ENCODE measurements around the gene EIF4ENIF1. TPM values are rescaled to one million over a fixed set of nuclear protein-coding genes. Genes with fewer than 3 reads are reported as not detected.

EIF4ENIF1 gene
- total RNA-seq, 2 donors from 2014 or later = 10.6 to 20.6 TPM

DNA sequence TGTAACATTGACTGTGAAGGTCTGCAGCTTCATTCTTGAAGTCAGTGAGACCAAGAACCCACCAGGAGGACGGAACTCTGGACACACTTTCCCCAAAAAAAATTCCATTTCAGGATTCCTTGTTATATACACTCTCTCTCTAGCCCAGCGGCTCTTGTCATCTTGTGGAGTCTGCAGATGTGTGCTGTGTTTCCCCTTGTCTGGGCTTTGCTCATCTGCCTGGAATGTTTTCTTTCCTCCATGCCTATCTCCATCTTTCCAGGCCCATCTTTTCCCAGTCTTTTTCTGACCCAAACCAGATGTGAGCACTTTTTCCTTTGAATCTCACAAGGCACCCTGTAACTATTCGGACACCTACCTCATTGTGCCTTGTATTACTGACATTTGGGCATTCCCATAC lies 95.3 kb downstream of the EIF4ENIF1 start:
- Histone ChIP-seq H3K36me3 (no peaks in the 10 kb centered on the region), H3K4me3 (no peak overlapping the region), H3K4me1 (ENCODE audit: control insufficient read depth in 1 of 2, low read depth in 2 of 2) (peaks cover 0 to 6% of the 10 kb centered on the region in 2 donors), H3K27ac (no peak overlapping the region), H3K9me3 (no peaks in the 10 kb centered on the region), H3K27me3 (replicated peaks; ENCODE audit: insufficient read depth) (no peaks in the 10 kb centered on the region)
- TF ChIP-seq, protein P1, sequence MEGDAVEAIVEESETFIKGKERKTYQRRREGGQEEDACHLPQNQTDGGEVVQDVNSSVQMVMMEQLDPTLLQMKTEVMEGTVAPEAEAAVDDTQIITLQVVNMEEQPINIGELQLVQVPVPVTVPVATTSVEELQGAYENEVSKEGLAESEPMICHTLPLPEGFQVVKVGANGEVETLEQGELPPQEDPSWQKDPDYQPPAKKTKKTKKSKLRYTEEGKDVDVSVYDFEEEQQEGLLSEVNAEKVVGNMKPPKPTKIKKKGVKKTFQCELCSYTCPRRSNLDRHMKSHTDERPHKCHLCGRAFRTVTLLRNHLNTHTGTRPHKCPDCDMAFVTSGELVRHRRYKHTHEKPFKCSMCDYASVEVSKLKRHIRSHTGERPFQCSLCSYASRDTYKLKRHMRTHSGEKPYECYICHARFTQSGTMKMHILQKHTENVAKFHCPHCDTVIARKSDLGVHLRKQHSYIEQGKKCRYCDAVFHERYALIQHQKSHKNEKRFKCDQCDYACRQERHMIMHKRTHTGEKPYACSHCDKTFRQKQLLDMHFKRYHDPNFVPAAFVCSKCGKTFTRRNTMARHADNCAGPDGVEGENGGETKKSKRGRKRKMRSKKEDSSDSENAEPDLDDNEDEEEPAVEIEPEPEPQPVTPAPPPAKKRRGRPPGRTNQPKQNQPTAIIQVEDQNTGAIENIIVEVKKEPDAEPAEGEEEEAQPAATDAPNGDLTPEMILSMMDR (IDR thresholded peaks at IDR 0.05) = no peak
- DNase-seq (ENCODE audit: low spot score) (no peak), ATAC-seq (ENCODE audit: insufficient number of reproducible peaks, low FRiP score, low read depth) (no peak)

DNA sequence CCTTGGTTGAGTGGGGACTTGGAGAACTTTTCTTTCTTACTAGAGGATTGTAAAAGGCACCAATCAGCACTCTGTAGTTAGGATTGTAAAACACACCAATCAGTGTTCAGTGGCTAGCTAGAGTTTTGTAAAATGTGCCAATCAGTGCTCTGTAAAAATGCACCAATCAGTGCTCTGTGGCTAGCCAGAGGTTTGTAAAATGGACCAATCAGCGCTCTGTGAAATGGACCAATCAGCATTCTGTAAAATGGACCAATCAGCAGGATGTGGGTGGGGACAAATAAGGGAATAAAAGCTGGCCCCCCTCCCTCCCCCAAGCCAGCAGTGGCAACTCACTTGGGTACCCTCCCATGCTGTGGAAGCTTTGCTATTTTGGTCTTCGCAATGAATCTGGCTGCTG lies 95.7 kb downstream of the EIF4ENIF1 start:
- Histone ChIP-seq H3K4me1 (ENCODE audit: control insufficient read depth in 1 of 2, low read depth in 2 of 2) (peaks cover 0 to 4% of the 10 kb centered on the region in 2 donors), H3K4me3 (no peak overlapping the region), H3K9me3 (no peaks in the 10 kb centered on the region), H3K27me3 (replicated peaks; ENCODE audit: insufficient read depth) (no peaks in the 10 kb centered on the region), H3K36me3 (no peaks in the 10 kb centered on the region), H3K27ac (no peak overlapping the region)
- DNase-seq (ENCODE audit: low spot score) = no peak
- ATAC-seq (ENCODE audit: insufficient number of reproducible peaks, low FRiP score, low read depth) = no peak
- TF ChIP-seq, protein P1 (IDR thresholded peaks at IDR 0.05) = no peak

Other genes with a start within 250 kb of the EIF4ENIF1 start
- gene PIK3IP1, start 197.4 kb downstream of the EIF4ENIF1 start, total RNA-seq = 10 to 100 TPM; 56.3 to 57.9 TPM
- 10 to 100 TPM; 14.6 to 15.2 TPM for gene PATZ1, start 143.5 kb downstream of the EIF4ENIF1 start, total RNA-seq
- 10 to 100 TPM; 37.5 to 38.8 TPM for gene DRG1, start 90.2 kb downstream of the EIF4ENIF1 start, total RNA-seq
- 10 to 100 TPM; 25.0 to 59.9 TPM for gene SFI1, start 6.7 kb upstream of the EIF4ENIF1 start, total RNA-seq
- 10 to 100 TPM; 41.4 to 54.9 TPM for gene PISD, start 172.4 kb upstream of the EIF4ENIF1 start, total RNA-seq